ENCODE measurements around the gene SYCP2L.

SYCP2L gene

GRCh38 chr6:11011787-11012234 lies 125.0 kb downstream of the SYCP2L start:
- no peak for DNase-seq

GRCh38 chr6:11012295-11012754 lies 125.5 kb downstream of the SYCP2L start:
- DNase-seq = no peak

DNA sequence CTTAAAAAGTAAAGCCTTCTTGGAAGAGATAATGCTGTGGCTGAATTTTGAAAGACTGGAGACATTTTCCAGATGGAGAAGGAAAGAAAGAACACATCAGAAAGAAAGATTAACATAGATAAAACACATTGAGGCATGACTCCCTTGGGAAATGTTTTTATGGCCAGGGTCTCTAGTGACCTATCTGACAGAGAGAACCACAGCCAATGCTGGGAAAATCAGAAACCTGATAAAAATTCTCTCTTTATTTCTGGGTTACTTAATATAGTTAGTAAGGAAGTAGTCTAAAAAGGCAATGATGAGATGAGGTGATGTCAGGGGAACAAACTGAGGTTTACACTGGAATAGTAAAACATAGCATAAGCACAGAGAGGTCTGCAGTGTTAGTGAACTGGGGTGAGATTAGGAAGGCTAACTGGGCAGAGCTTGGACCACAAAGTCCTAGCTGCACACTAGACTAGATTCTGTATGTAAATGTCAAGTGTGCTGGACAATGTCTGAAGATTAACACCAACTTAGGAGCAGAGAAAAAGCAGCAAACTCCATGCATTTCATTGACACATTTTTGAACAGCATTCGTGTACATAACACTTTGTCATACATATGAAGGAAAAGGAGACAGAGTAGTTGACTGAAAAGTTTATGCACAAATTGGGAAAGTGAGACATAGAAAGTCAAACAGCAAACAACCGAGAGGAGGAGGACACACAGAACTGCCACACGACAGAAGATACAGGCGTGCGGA lies 126.3 kb downstream of the SYCP2L start:
- DNase-seq = no peak

DNA sequence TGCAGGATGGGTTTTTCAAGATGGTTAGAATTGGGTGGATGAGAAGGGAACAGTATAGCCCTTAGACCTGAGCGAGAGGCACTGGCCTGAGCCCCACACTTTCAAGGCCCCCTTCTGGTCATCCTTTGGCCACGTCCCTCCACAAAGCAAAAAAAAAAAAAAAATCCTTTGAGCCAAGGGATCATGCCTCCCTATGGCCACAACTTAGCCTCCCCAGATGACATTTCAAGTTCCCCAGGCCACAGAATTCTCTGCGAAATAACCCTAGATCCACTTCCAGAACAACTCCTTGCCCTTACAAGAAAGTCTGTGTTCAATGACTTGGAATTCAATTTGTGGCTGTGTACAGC lies 126.8 kb downstream of the SYCP2L start:
- DNase-seq = no peak

DNA sequence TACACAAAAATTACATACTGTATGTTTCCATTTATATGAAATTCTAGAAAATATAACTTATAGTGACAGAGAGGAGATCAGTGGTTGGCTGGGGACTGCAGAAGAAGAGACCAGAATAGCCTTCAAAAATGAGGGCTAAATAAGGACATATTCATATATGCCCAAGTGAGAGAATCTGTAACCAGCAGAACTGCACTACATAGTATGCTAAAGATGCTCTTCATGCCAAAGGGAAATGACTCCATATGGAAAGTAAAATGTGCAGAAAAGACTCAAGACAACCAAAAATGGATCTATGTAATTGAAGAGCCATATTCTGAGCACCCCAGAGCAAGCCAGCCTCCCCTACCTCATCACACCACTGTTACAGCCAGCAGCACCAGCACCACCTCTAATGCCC lies 128.2 kb downstream of the SYCP2L start:
- no peak for DNase-seq

DNA sequence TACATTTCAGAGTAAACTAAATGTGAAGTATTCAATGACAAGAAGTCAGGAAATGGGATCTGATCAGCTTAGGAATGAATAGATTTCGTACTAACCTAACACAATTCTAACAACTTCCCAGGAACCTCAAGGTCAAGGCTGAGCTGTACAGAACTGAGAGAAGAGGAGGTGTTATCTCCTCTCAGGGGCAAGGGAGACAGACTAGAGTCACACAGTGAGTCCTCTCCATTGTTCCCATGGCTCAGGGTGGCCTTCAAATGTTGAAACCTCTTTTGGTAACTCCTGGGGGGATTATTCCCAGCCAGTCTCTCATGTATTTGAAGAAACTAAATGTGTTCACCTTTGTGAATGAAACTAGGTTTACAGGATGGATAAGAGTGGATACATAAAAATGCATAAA lies 129.6 kb downstream of the SYCP2L start:
- DNase-seq = no peak

GRCh38 chr6:11017090-11017489 lies 130.2 kb downstream of the SYCP2L start:
- DNase-seq = no peak

GRCh38 chr6:11018225-11018624 lies 131.4 kb downstream of the SYCP2L start:
- no peak for DNase-seq

DNA sequence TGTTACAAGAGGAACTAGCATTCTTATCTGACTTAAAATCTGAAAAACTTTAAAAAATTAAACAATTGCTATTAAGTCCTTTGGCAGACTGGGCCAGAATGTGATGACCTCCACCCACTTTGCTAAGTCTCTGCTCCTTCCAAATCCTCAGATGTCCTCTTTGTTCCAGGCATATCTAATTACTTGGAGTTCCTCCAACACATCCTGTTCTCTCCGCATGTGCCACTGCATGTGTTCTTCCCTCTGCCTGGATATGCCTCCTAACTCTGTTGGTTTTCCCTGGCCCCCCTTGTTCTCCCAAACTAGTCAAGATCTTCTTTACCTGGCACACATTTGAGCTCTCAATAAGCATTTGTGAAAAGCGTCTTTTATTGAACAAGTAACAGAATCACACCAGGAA lies 134.2 kb downstream of the SYCP2L start:
- no peak for DNase-seq

DNA sequence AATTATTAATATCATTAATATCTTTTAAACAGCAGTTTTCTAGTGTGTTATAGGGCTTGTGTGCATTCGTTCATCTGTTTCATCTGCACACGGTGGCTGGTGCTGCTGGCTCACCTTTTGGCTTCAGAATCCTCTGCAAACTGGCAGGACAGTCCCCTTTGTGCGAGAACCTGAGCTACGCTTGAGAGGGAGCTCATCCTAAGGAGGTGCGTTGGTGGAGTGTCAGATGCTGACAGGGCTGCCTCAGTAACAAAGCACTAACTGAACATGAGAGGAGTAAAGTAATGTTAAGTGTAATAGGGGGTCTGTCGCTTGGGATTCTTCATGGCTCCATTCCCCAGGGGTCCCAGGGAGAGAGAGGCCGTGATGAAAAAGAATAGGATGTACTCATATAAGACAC lies 134.9 kb downstream of the SYCP2L start:
- DNase-seq = no peak

GRCh38 chr6:11023032-11023431 lies 136.2 kb downstream of the SYCP2L start:
- DNase-seq = no peak

All from right forelimb (tissue), 1 donor.